Tibial artery (tissue), 4 donors: ENCODE data around the gene ACSS1.

Experiments
- DNase-seq, 2 donors: peaks; one replicate each; pipeline ENCODE4 v3.0.0-alpha.2; 2019
- H3K27ac ChIP-seq, 2 donors: fragments of 200-600 bp; sonication (generic) in 1 of 2; 1 replicate in 1 of 2; 2 replicates in 1 of 2; pipeline ENCODE4 v1.5.1; 2018 to 2019; ENCODE audit warnings: mild to moderate bottlenecking in 1 of 2
- H3K27me3 ChIP-seq, 2 donors: fragments of 200-600 bp; sonication (generic) in 1 of 2; one replicate each; pipeline versions ENCODE4 v1.5.1 to v1.6.0; 2016 to 2019
- H3K36me3 ChIP-seq, 3 donors: fragments of 200-600 bp; sonication (generic) in 2 of 3; one replicate each; pipeline ENCODE4 v1.5.1; 2016 to 2019; ENCODE audit warnings: mild to moderate bottlenecking in 2 of 3
- H3K4me1 ChIP-seq, 4 donors: fragments of 200-600 bp; sonication (generic) in 2 of 4; 1 replicate in 3 of 4; 2 replicates in 1 of 4; pipeline ENCODE4 v1.5.1; 2016 to 2019
- H3K4me3 ChIP-seq, 2 donors: fragments of 200-600 bp; sonication (generic) in 1 of 2; 1 replicate in 1 of 2; 2 replicates in 1 of 2; pipeline ENCODE4 v1.5.1; 2018 to 2019; ENCODE audit warnings: mild to moderate bottlenecking in 2 of 2
- H3K9me3 ChIP-seq, 3 donors: fragments of 200-600 bp; sonication (generic) in 1 of 3; one replicate each; pipeline ENCODE4 v1.5.1; 2016 to 2019
- intact Hi-C: fragments of 100-400 bp; cut with DNase I; formaldehyde crosslinking; loops from one replicate; pipeline ENCODE4 v1.15.0; 2023; ENCODE audit warnings: low total_unique reads
- TF ChIP-seq, protein P1 (sequence below), 2 experiments: fragments of 200-600 bp in 1 of 2; fragments of 450-650 bp in 1 of 2; IDR thresholded peaks; one replicate each; pipeline ENCODE4 v1.5.1; 2017 to 2019; ENCODE audit warnings: antibody characterized with exemption in 2 of 2, mild to moderate bottlenecking in 1 of 2, moderate library complexity in 1 of 2

The ACSS1 gene

GRCh38 chr20:25050082-25050481 lies 7.9 kb downstream of the ACSS1 start:
- peak overlapping the region; percentile 52 to 96 for H3K27ac ChIP-seq
- TF ChIP-seq, protein P1, sequence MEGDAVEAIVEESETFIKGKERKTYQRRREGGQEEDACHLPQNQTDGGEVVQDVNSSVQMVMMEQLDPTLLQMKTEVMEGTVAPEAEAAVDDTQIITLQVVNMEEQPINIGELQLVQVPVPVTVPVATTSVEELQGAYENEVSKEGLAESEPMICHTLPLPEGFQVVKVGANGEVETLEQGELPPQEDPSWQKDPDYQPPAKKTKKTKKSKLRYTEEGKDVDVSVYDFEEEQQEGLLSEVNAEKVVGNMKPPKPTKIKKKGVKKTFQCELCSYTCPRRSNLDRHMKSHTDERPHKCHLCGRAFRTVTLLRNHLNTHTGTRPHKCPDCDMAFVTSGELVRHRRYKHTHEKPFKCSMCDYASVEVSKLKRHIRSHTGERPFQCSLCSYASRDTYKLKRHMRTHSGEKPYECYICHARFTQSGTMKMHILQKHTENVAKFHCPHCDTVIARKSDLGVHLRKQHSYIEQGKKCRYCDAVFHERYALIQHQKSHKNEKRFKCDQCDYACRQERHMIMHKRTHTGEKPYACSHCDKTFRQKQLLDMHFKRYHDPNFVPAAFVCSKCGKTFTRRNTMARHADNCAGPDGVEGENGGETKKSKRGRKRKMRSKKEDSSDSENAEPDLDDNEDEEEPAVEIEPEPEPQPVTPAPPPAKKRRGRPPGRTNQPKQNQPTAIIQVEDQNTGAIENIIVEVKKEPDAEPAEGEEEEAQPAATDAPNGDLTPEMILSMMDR (IDR thresholded peaks at IDR 0.05): no peak
- H3K4me1 ChIP-seq: peaks cover 12 to 98% (median 90%) of the 10 kb centered on the region in 4 donors
- H3K4me3 ChIP-seq: no peak overlapping the region
- no peak for DNase-seq
- intact Hi-C loops: loop anchor here (10.0 kb wide), 1 partner anchor 185 kb away; no protein-coding TSS in a partner anchor
- no peaks in the 10 kb centered on the region for H3K27me3 ChIP-seq
- H3K36me3 ChIP-seq: peaks cover 8 to 25% (median 16%) of the 10 kb centered on the region in 3 donors
- no peaks in the 10 kb centered on the region for H3K9me3 ChIP-seq

DNA sequence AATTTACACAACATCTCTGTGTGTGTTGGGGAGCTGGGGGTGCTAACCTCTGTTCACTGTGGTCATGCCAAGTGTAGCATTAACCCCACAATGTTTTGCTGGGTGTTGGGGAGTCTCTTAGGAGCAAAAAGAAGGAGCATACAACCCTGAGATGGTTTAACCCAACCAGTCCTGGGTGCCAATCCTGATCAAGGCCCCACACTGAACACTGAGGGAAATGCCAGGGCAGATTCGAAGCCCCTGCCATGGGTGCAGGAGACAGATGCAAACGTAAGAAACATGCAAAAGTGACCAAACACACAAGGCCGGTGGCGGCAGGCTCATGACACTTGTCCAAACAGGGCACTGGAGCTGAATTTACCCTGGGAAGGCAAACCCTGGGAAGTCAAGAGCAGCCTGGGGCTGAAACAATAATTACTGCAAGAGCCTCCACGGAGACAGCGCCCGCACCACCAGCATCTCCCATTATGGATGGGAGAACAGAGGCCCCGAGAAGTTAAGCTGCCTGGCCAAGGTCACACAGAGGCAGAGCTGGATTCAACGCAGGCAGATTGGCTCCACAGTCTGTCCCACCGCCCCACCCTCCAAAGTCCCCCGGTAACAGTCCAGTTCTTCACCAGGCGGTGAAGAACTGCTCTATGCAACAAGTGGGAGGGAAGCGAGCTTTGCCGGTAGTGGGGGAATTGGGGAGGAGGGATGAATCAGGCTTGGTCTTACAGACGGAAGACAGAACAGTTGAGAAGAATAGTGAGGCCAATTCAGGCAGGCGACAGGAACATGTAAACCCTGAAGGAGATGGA lies 8.5 kb downstream of the ACSS1 start:
- intact Hi-C loops: loop anchor here (10.0 kb wide), 1 partner anchor 185 kb away; no protein-coding TSS in a partner anchor
- Histone ChIP-seq H3K27ac (peak overlapping the region; percentile 52 to 96), H3K4me1 (peaks cover 18 to 98% (median 91%) of the 10 kb centered on the region in 4 donors), H3K9me3 (no peaks in the 10 kb centered on the region), H3K4me3 (no peak overlapping the region), H3K36me3 (peaks cover 8 to 30% (median 16%) of the 10 kb centered on the region in 3 donors), H3K27me3 (no peaks in the 10 kb centered on the region)
- TF ChIP-seq, protein P1 (IDR thresholded peaks at IDR 0.05): no peak
- DNase-seq: peak; percentile 44 to 70

DNA sequence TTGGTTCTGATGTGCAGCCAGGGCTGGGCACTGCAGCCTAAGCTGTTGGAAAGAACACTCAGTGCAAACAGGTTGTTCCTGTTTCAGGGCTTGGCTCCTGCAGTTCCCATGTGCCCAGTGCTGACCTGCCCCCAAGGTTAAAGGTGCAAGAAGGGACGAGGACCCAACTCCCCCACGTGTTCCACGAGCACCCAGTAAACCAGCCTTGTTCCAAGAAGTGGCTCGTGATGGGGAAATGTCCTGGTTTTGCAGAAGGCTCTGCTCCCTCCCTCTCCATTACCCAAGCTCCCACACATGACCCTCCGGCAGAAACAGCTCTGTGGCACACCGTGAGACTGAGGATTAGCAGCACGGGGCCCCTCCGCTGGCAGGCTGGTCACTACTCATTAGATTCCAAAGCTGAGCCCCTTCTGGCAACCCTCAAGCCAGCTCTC lies 9.4 kb downstream of the ACSS1 start:
- TF ChIP-seq, protein P1 (IDR thresholded peaks at IDR 0.05): no peak

DNA sequence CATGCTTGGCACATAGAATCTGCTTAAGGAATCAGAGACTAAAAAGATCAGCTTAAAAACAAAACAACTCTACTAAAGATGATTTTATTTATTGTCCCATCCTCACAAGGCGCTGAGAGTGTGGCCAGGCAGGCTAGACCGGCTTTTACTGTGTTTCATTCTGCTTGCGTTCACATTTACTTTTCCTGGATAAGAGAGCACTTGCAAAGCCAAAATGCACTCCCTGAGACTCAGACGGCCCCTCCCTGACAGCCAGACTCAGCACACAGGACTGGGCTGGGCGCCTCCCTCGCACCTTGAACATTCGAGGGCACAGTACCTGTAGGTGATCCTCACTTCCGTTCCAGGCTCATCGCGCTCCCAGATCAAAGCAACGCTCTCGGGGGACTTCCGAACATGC lies 10.2 kb downstream of the ACSS1 start:
- Histone ChIP-seq H3K27me3 (no peaks in the 10 kb centered on the region), H3K27ac (no peak overlapping the region), H3K4me1 (peaks cover 18 to 98% (median 93%) of the 10 kb centered on the region in 4 donors), H3K9me3 (no peaks in the 10 kb centered on the region), H3K4me3 (no peak overlapping the region), H3K36me3 (peaks cover 8 to 30% (median 16%) of the 10 kb centered on the region in 3 donors)
- TF ChIP-seq, protein P1 (IDR thresholded peaks at IDR 0.05): no peak
- peak in 1 of 2 donors; percentile 65 for DNase-seq
- intact Hi-C loops: no loop called here

More for the DNA sequence above, 9.4 kb downstream of the ACSS1 start:
- Histone ChIP-seq H3K4me3 (no peak overlapping the region), H3K27me3 (no peaks in the 10 kb centered on the region), H3K9me3 (no peaks in the 10 kb centered on the region), H3K4me1 (peaks cover 18 to 98% (median 91%) of the 10 kb centered on the region in 4 donors), H3K36me3 (peaks cover 8 to 30% (median 16%) of the 10 kb centered on the region in 3 donors), H3K27ac (no peak overlapping the region)
- intact Hi-C loops: no loop called here
- peak; percentile 22 to 63 for DNase-seq

DNA sequence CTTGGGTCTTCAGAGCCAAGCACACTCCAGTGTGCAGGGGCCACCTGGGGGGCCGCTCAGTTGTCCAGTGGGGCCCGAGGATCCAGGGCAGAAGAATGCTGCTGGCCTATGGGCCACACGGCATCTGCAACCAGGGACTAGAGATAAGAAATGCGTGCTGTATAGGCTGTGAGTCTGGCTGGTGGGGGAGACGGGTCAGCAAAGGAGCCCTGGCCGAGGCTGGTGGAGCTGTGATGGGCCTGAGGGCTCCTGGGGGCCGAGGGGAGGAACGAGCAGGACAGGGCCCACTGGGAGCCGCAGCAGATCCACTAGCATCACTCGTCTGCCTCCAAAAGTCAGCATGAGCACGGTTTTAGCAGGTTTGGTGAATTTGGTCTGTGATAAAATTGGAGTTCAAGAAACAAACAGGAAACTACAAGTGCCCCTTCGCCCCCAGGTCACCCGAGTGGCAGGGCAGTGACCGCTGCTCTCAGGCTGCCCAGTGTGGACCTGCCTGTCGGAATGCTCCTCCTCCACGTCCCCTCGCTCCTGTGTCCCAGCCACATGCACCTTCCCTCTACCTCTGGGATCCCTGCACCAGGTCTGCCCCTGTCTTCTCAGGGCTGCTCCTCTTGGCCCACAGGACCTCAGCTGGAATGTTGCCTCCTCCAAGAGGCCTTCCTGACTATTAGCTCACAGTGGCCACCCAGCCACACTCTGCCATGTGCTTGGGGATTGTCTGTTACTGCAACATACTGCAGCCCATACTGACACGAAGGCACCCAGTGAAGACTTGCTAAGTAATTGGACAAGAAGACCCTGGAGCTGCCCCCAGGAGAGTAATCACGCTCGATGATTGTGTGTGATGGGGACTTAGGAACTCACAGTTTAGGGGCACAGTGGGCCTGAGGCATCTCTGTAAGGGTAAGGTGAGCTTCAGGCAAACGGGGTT lies 10.9 kb downstream of the ACSS1 start:
- TF ChIP-seq, protein P1 (IDR thresholded peaks at IDR 0.05): no peak
- H3K27me3 ChIP-seq: no peaks in the 10 kb centered on the region
- H3K4me3 ChIP-seq: no peak overlapping the region
- H3K36me3 ChIP-seq: peaks cover 8 to 30% (median 16%) of the 10 kb centered on the region in 3 donors
- peaks cover 17 to 98% (median 92%) of the 10 kb centered on the region in 4 donors for H3K4me1 ChIP-seq
- peak overlapping the region; percentile 51 to 85 for H3K27ac ChIP-seq
- no peaks in the 10 kb centered on the region for H3K9me3 ChIP-seq
- peak in 1 of 2 donors; percentile 61 for DNase-seq
- intact Hi-C loops: no loop called here
